Stimulated activated CD4-positive, alpha-beta T cell treated with anti-CD3 and anti-CD28 coated beads, Interleukin-4, amount 100 ng/mL, for 1 hour (primary cell): ENCODE data around the gene ZFPM1.
A peak's percentile ranks its signal among the peaks of the same experiment; 100 is the strongest.

Experiments
- DNase-seq: peaks from one replicate; pipeline ENCODE4 v3.0.0-alpha.2; 2020

The ZFPM1 gene

GRCh38 chr16:88435437-88436355 lies 17.4 kb upstream of the ZFPM1 start:
- DNase-seq = no peak

DNA sequence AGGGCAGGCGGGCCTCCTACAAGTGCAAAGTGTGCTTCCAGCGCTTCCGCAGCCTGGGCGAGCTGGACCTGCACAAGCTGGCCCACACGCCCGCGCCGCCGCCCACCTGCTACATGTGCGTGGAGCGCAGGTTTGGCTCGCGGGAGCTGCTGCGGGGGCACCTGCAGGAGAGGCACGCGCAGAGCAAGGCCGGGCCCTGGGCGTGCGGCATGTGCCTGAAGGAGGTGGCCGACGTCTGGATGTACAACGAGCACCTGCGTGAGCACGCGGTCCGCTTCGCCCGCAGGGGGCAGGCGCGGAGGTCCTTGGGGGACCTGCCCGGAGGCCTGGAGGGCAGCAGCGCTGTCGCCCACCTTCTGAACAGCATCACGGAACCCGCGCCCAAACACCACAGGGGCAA lies 16.3 kb upstream of the ZFPM1 start:
- no peak for DNase-seq

GRCh38 chr16:88437367-88437964 lies 15.6 kb upstream of the ZFPM1 start:
- DNase-seq = peak; percentile 76

- DNase-seq = no peak
Observed at GRCh38 chr16:88438084-88438870, 14.8 kb upstream of the ZFPM1 start.

- no peak for DNase-seq
Observed at GRCh38 chr16:88439016-88439415, 14.1 kb upstream of the ZFPM1 start.

DNA sequence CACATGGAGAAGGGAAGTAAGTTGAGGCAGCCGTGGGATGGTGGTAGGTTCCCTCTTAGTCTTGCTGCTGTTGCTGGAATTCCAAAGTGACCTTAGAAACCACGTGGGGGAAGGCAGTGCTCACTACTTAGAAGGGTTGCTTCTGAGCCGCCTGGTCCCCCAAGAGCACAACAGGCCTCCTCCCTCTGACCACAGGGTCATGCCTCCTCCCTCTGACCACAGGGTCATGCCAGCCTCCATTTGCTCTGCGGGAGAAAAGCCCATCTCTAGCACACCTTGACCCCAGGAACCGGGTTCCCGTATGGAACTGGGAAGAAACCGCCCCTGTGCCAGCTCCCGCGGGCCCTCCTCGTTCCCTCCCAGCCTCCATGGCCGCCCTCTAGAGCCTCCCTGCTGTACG lies 13.4 kb upstream of the ZFPM1 start:
- DNase-seq = no peak

DNA sequence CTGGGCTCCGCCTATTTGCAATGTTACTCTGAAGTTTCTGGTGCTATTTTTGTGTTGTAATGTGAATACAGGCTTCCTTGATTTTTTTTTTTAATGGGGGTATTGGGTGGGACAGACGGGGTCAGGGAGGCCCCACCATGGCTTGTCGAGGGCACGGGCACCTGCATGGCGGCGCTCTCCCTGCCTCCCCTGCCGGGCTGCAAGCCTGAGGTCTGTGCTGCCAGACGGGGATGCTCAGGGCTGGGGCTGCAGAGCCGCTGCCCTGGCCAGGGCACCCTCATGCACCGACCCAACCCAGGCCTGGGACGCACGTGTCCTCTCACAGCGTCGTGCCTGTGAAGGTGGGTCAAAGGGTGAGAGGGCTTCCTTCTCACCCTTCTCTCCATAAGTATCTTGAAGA lies 13.0 kb upstream of the ZFPM1 start:
- DNase-seq = no peak

DNA sequence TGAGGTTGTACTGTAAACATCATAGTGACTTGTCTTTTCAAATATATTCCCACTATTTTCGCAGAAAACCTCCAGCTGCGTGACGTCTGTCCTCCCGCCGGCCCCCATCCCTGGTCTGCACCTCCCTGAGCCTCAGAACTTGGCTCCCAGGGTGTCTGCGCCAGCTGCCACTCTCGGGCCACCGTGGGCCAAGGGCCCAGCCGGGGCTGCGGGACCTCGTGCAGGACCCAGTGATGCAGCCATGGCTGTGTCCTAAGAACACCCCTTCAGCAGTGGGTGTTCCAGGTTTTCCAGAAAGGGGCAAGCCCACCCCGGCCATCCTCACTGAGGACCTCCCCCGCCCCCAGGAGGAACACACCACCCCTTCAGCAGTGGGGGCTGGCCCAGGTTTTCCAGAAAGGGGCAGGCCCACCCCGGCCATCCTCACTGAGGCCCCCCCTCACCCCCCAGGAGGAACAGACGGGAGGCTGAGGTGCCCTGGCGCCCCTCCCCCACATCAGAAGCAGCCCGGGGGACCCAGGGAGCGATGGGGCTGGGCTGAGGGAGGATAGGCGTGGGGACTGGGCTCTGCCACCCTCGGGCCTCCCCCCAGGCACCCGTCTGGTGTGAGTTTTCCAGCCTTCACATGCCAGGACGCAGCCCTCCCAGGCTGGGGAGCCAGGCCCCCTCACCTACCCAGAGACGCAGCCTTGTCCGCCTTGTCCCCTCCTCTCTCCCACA lies 12.2 kb upstream of the ZFPM1 start:
- DNase-seq = no peak

DNA sequence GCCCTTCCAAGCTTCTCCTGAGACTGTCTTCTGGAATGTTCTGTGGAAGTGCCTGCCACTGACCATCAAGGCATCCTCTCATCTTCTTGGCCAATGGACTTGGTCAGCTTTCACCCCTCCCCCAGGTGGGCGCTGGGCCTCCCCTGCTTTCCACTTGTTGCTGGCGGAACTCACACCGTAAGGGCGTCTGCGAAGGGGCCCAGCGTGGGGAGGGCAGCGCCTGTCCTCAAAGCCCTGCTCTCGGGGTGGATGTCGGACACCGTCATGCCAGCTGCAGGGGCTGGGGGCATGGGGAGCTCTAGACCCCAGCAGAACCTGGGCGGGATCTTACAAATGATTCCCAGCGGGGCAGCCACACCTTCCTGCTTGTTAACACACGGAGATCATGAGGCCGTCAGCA lies 11.6 kb upstream of the ZFPM1 start:
- no peak for DNase-seq

- no peak for DNase-seq
Observed at GRCh38 chr16:88442383-88442726, 10.7 kb upstream of the ZFPM1 start.

- peak; percentile 84 for DNase-seq
Observed at GRCh38 chr16:88442727-88443576, 10.1 kb upstream of the ZFPM1 start.

GRCh38 chr16:88444826-88445582 lies 8.1 kb upstream of the ZFPM1 start:
- DNase-seq = no peak

- DNase-seq = no peak
Observed at GRCh38 chr16:88445583-88445960, 7.5 kb upstream of the ZFPM1 start.

GRCh38 chr16:88446061-88446460 lies 7.0 kb upstream of the ZFPM1 start:
- DNase-seq = no peak

- no peak for DNase-seq
Observed at GRCh38 chr16:88446736-88447135, 6.3 kb upstream of the ZFPM1 start.

DNA sequence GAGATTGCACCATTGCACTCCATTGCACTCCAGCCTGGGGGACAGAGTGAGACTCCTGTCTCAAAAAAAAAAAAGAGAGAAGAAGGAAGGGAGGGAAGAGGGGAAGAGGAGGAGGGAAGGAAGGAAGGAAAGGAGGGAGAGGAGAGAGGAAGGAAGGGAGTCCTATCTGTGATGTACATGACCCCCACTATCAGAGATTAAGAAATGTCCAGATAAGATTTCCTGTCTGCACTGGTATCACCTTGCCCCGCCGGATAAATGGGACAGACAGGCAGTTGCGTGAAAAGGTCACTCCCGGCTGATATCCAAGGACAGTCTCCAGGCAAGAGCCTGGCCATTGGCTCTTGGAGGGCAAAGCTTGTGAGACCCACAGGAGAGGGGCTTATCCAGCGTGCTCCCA lies 5.2 kb upstream of the ZFPM1 start:
- DNase-seq = no peak

- no peak for DNase-seq
Observed at GRCh38 chr16:88448461-88449266, 4.4 kb upstream of the ZFPM1 start.

DNA sequence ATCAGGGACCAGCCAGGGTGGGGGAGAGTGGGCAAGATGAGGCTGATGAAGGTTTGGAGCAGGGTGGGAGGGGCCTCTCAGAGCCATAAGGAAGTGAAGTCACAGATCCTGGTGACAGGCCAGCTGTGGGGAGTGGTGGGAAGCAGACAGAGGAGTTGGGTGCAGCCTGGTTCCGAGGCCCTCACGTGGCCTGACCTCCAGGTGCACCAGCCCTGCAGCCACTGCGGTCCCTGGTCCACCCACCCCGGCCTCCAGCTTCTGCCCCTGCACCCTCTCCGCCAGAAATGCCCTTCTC lies 3.9 kb upstream of the ZFPM1 start:
- no peak for DNase-seq

- peak; percentile 25 for DNase-seq
Observed at GRCh38 chr16:88451586-88452481, 1.2 kb upstream of the ZFPM1 start.
